HL-60 (cell line): ENCODE measurements around the gene UPK1A.

ENCODE experiments used
- CTCF ChIP-seq: IDR thresholded peaks from one replicate; pipeline ENCODE4 v1.5.1; 2011; ENCODE audit warnings: low read length, control low read depth, inconsistent platforms; ENCODE audit not compliant: insufficient read depth
- SPI1 ChIP-seq: IDR thresholded peaks from 2 replicates; pipeline ENCODE4 v1.6.1; 2012; ENCODE audit warnings: low read depth, mild to moderate bottlenecking, borderline replicate concordance

- TF ChIP-seq CTCF (no peak), SPI1 (no peak)
Measured at GRCh38 chr19:35669974-35670373, 3.7 kb downstream of the UPK1A start.
